Heart left ventricle (tissue), 16 donors: Measurements from ENCODE around the gene ARPC5. TPM values are rescaled to one million over a fixed set of nuclear protein-coding genes. Genes with fewer than 3 reads are reported as not detected.
A peak's percentile ranks its signal among the peaks of the same experiment; 100 is the strongest.

Experiments
- ATAC-seq, 4 donors: fragments of 200-7000 bp; cut with Tn5 transposase; one replicate each; pipeline ENCODE4 v1.9.1; 2020 to 2022; ENCODE audit warnings: moderate library complexity in 4 of 4, mild to moderate bottlenecking in 3 of 4, moderate number of reproducible peaks in 1 of 4
- DNase-seq, 5 donors: peaks; one replicate each; pipeline ENCODE4 v3.0.0-alpha.2; 2020
- H3K27ac ChIP-seq, 12 donors: fragments of 200-600 bp; sonication (generic) in 4 of 12; one replicate each; pipeline versions ENCODE4 v1.5.0 to v1.8.0; 2016 to 2022; ENCODE audit warnings: mild to moderate bottlenecking in 2 of 12
- H3K27me3 ChIP-seq, 9 donors: fragments of 200-600 bp; sonication (generic) in 2 of 9; one replicate each; pipeline versions ENCODE4 v1.5.1 to v1.8.0; 2016 to 2022; ENCODE audit warnings: mild to moderate bottlenecking in 3 of 9
- H3K36me3 ChIP-seq, 9 donors: fragments of 200-600 bp; sonication (generic) in 2 of 9; one replicate each; pipeline versions ENCODE4 v1.5.0 to v1.8.0; 2018 to 2022; ENCODE audit warnings: mild to moderate bottlenecking in 2 of 9
- H3K4me1 ChIP-seq, 12 donors: fragments of 200-600 bp; sonication (generic) in 4 of 12; one replicate each; pipeline versions ENCODE4 v1.5.0 to v1.8.0; 2016 to 2022; ENCODE audit warnings: mild to moderate bottlenecking in 3 of 12
- H3K4me3 ChIP-seq, 12 donors: fragments of 200-600 bp; sonication (generic) in 4 of 12; one replicate each; pipeline versions ENCODE4 v1.5.0 to v1.8.0; 2017 to 2022; ENCODE audit warnings: mild to moderate bottlenecking in 9 of 12, moderate library complexity in 4 of 12
- H3K9me3 ChIP-seq, 12 donors: fragments of 200-600 bp; sonication (generic) in 4 of 12; one replicate each; pipeline versions ENCODE4 v1.5.0 to v1.8.0; 2016 to 2022; ENCODE audit warnings: mild to moderate bottlenecking in 1 of 12
- POLR2A ChIP-seq, 2 donors: fragments of 450-650 bp; IDR thresholded peaks; one replicate each; pipeline ENCODE4 v1.6.1; 2017; ENCODE audit warnings: antibody characterized with exemption in 2 of 2, mild to moderate bottlenecking in 2 of 2, moderate library complexity in 2 of 2
- WGBS, 4 donors: extraction: QIAGEN DNeasy Blood & Tissue Kit in 2 of 4; methylation state at CpG; one replicate each; pipeline versions ENCODE4 v1.1.5 to v1.1.7; 2013 to 2018; 5-methylcytosine and 5-hydroxymethylcytosine counted together
- intact Hi-C, 10 donors: fragments of 100-400 bp; cut with DNase I; formaldehyde crosslinking; loops; one replicate each; pipeline versions ENCODE4 v1.11.1 to v1.14.2; 2022
- polyA plus RNA-seq, 2 donors: library from polyadenylated mRNA; stranded (reverse); fragments of 200-250 nt; gene quantifications; one replicate each; pipeline ENCODE4 v1.2.3, GENCODE V29; 2013
- total RNA-seq, 9 donors: library from RNA; depleted of rRNA in 2 of 9; stranded (reverse); fragments of >200 nt in 2 of 9; fragmentation: NEBNext Ultra II Directional in 3 of 9; extraction: Animal tissue kit (Norgen Biotek cat#: 25700) in 3 of 9; gene quantifications; one replicate each; pipeline versions ENCODE4 v1.1.0 to v1.2.4, GENCODE V29; 2016 to 2023
- TF ChIP-seq, protein P1 (sequence below), 12 donors: fragments of 200-600 bp; sonication (generic) in 4 of 12; IDR thresholded peaks; one replicate each; pipeline versions ENCODE4 v1.5.0 to v1.8.0; 2018 to 2022; ENCODE audit warnings: antibody characterized with exemption in 12 of 12, mild to moderate bottlenecking in 5 of 12
- donor health status: ischemic (EF 13 %, LVEDD 7.1; RV severe dilation, severe dysfunction).
- donor health status: healthy with polysubstance abuse.
- donor health status: DM: no; HTN: yes; CAD: no.
- donor health status: DM: no; HTN: no; CAD: no.
- donor health status: ischemic (EF 25% LVEDD 6.9; RV normal size, moderate dysfunction).
- donor health status: ischemic (EF 25% LVEDD 5.7; RV mildly dilated, moderate dysfunction).
- donor health status: healthy.
- donor health status: DM: yes; HTN: yes; CAD: no.
- donor health status: ischemic (EF 35%, LVEDD 5.7; RV mildly dilated, moderate dysfunction).
- donor health status: nonischemic (EF 11% LVEDD 7.7; RV severe dilation, severe dysfunction).
- donor health status: DM: yes; HTN: yes; CAD: no.
- donor health status: PGD.
- donor health status: ischemic (EF 29% LVEDD 5.4; RV normal size, mild dysfunction).
- donor health status: nonischemic (EF 23%, LVEDD 6.1; RV moderate dilation, normal function).

The ARPC5 gene
- total and polyA plus RNA-seq, 11 donors, result 24.6 to 105 (median 31.3) TPM

- H3K9me3 ChIP-seq, result no peaks in the 10 kb centered on the region
- WGBS, 4 donors, result 79 to 88% (median 86%) methylated on average over 7 of the region's 7 CpGs
- ATAC-seq, result no peak
- H3K36me3 ChIP-seq, result no peaks in the 10 kb centered on the region
- DNase-seq, result no peak
- peak overlapping the region in 4 of 12 donors; percentile 80 to 90 (median 82) for H3K4me3 ChIP-seq
- intact Hi-C loops, result loop anchor here in 3 of 10 donors (5.0 to 10.0 kb wide), 2 partner anchors 167 to 354 kb away; partner anchors contain the start of gene SMG7 (in 2 of the 3)
- peak overlapping the region in 9 of 12 donors; percentile 5 to 96 (median 82) for H3K27ac ChIP-seq
- H3K4me1 ChIP-seq, result peaks cover 0 to 17% (median 7%) of the 10 kb centered on the region in 12 donors
- H3K27me3 ChIP-seq, result no peaks in the 10 kb centered on the region
- TF ChIP-seq, protein P1, sequence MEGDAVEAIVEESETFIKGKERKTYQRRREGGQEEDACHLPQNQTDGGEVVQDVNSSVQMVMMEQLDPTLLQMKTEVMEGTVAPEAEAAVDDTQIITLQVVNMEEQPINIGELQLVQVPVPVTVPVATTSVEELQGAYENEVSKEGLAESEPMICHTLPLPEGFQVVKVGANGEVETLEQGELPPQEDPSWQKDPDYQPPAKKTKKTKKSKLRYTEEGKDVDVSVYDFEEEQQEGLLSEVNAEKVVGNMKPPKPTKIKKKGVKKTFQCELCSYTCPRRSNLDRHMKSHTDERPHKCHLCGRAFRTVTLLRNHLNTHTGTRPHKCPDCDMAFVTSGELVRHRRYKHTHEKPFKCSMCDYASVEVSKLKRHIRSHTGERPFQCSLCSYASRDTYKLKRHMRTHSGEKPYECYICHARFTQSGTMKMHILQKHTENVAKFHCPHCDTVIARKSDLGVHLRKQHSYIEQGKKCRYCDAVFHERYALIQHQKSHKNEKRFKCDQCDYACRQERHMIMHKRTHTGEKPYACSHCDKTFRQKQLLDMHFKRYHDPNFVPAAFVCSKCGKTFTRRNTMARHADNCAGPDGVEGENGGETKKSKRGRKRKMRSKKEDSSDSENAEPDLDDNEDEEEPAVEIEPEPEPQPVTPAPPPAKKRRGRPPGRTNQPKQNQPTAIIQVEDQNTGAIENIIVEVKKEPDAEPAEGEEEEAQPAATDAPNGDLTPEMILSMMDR (IDR thresholded peaks at IDR 0.05), result no peak
- no peak for TF ChIP-seq POLR2A (IDR thresholded peaks at IDR 0.05)
Observed at GRCh38 chr1:183638649-183639387, 3.2 kb upstream of the ARPC5 start.

- peak overlapping the region; percentile 18 to 99 (median 92) for H3K27ac ChIP-seq
- no peak for ATAC-seq
- peak overlapping the region; percentile 66 to 97 (median 83) for H3K4me3 ChIP-seq
- peaks cover 0 to 37% (median 25%) of the 10 kb centered on the region in 12 donors for H3K4me1 ChIP-seq
- DNase-seq, result no peak
- 34 to 41% (median 39%) methylated on average over 5 of the region's 5 CpGs for WGBS, 4 donors
- no peak for TF ChIP-seq POLR2A (IDR thresholded peaks at IDR 0.05)
- TF ChIP-seq, protein P1 (IDR thresholded peaks at IDR 0.05), result no peak
- H3K36me3 ChIP-seq, result peaks cover 0 to 13% (median 11%) of the 10 kb centered on the region in 9 donors
- H3K9me3 ChIP-seq, result no peaks in the 10 kb centered on the region
- intact Hi-C loops, result loop anchor here in 3 of 10 donors (5.0 to 10.0 kb wide), 2 partner anchors 164 to 352 kb away; partner anchors contain the start of gene SMG7 (in 2 of the 3)
- no peaks in the 10 kb centered on the region for H3K27me3 ChIP-seq
Observed at GRCh38 chr1:183636783-183637182, 1.2 kb upstream of the ARPC5 start.

GRCh38 chr1:183636334-183636682 lies 725 bp upstream of the ARPC5 start:
- Histone ChIP-seq H3K27ac (peak overlapping the region; percentile 18 to 99 (median 92)), H3K4me3 (peak overlapping the region; percentile 66 to 97 (median 83)), H3K36me3 (peaks cover 0 to 16% (median 14%) of the 10 kb centered on the region in 9 donors), H3K4me1 (peaks cover 0 to 42% (median 29%) of the 10 kb centered on the region in 12 donors), H3K9me3 (no peaks in the 10 kb centered on the region), H3K27me3 (no peaks in the 10 kb centered on the region)
- 1 to 2% (median 2%) methylated on average over 13 to 15 of the region's 15 CpGs for WGBS, 4 donors
- intact Hi-C loops, result loop anchor here in 3 of 10 donors (5.0 to 10.0 kb wide), 2 partner anchors 164 to 352 kb away; partner anchors contain the start of gene SMG7 (in 2 of the 3)
- ATAC-seq (no peak), DNase-seq (no peak)
- TF ChIP-seq, protein P1 (IDR thresholded peaks at IDR 0.05), result no peak
- TF ChIP-seq POLR2A (IDR thresholded peaks at IDR 0.05), result no peak

- TF ChIP-seq, protein P1 (IDR thresholded peaks at IDR 0.05), result no peak
- no peak for TF ChIP-seq POLR2A (IDR thresholded peaks at IDR 0.05)
- intact Hi-C loops, result loop anchor here in 3 of 10 donors (5.0 to 10.0 kb wide), 2 partner anchors 163 to 350 kb away; partner anchors contain the start of gene SMG7 (in 2 of the 3)
- Histone ChIP-seq H3K4me3 (peak overlapping the region; percentile 66 to 97 (median 84)), H3K36me3 (peaks cover 0 to 28% (median 22%) of the 10 kb centered on the region in 9 donors), H3K27me3 (no peaks in the 10 kb centered on the region), H3K9me3 (no peaks in the 10 kb centered on the region), H3K4me1 (peaks cover 0 to 54% (median 40%) of the 10 kb centered on the region in 12 donors), H3K27ac (peak overlapping the region; percentile 82 to 99 (median 94))
- 0 to 1% (median 0%) methylated on average over 22 to 42 of the region's 42 CpGs for WGBS, 4 donors
- DNase-seq (peak; percentile 43 to 78 (median 54)), ATAC-seq (peak; percentile 2 to 48 (median 32))
Observed at GRCh38 chr1:183635099-183635605, 431 bp downstream of the ARPC5 start.
